GM23338 (cell line): ENCODE results near the gene SORCS2. TPM values are rescaled to one million over a fixed set of nuclear protein-coding genes. Genes with fewer than 3 reads are reported as not detected.

Experiments used
- ATAC-seq: fragments of 200-7000 bp; cut with Tn5 transposase; 3 replicates; pipeline ENCODE4 v1.9.1; 2020
- DNase-seq: peaks from one replicate; pipeline ENCODE4 v3.0.0-alpha.2; 2015; ENCODE audit warnings: low spot score
- H2AFZ ChIP-seq: fragments of 200-600 bp; sonication (generic); 2 replicates; pipeline ENCODE4 v1.8.0; 2016; ENCODE audit warnings: antibody characterized with exemption, mild to moderate bottlenecking, moderate library complexity
- H3F3A ChIP-seq: fragments of 200-600 bp; sonication (generic); replicated peaks from 2 replicates; pipeline ENCODE4 v1.8.0; 2017; ENCODE audit warnings: antibody characterized with exemption, mixed run types, low read depth
- H3K27ac ChIP-seq: fragments of 200-600 bp; sonication (generic); 2 replicates; pipeline ENCODE4 v1.6.1; 2016; ENCODE audit warnings: low read depth
- H3K27me3 ChIP-seq: fragments of 200-600 bp; sonication (generic); 2 replicates; pipeline ENCODE4 v1.8.0; 2016; ENCODE audit warnings: mild to moderate bottlenecking, mixed run types, moderate library complexity; ENCODE audit not compliant: insufficient read depth
- H3K36me3 ChIP-seq: fragments of 200-600 bp; sonication (generic); 2 replicates; pipeline ENCODE4 v1.8.0; 2016; ENCODE audit warnings: mild to moderate bottlenecking; ENCODE audit not compliant: insufficient read depth
- H3K4me1 ChIP-seq: fragments of 200-600 bp; sonication (generic); 2 replicates; pipeline ENCODE4 v1.8.0; 2016; ENCODE audit warnings: mild to moderate bottlenecking, moderate library complexity; ENCODE audit not compliant: insufficient read depth
- H3K4me2 ChIP-seq: fragments of 200-600 bp; sonication (generic); 2 replicates; pipeline ENCODE4 v1.7.1; 2017; ENCODE audit warnings: mixed run types
- H3K4me3 ChIP-seq: fragments of 200-600 bp; sonication (generic); 2 replicates; pipeline ENCODE4 v1.6.1; 2016; ENCODE audit warnings: mixed run types
- H3K79me2 ChIP-seq: fragments of 200-600 bp; sonication (generic); replicated peaks from 2 replicates; pipeline ENCODE4 v1.8.0; 2017; ENCODE audit warnings: mild to moderate bottlenecking; ENCODE audit not compliant: insufficient read depth
- H3K9me2 ChIP-seq: fragments of 200-600 bp; sonication (generic); 2 replicates; pipeline ENCODE4 v1.8.0; 2017; ENCODE audit not compliant: insufficient read depth
- H4K20me1 ChIP-seq: fragments of 200-600 bp; sonication (generic); replicated peaks from 2 replicates; pipeline ENCODE4 v1.8.0; 2017; ENCODE audit warnings: mild to moderate bottlenecking; ENCODE audit not compliant: insufficient read depth
- H3K27ac Mint-ChIP-seq: 2 replicates; pipeline ENCODE4 v1.8.0; 2020; ENCODE audit warnings: inconsistent platforms, mild to moderate bottlenecking, moderate library complexity, mixed read lengths
- H3K27me3 Mint-ChIP-seq: 3 replicates; pipeline ENCODE4 v1.8.0; 2022; ENCODE audit warnings: low read depth, mild to moderate bottlenecking, moderate library complexity, mixed read lengths, inconsistent platforms; ENCODE audit not compliant: insufficient read depth, poor library complexity
- H3K36me3 Mint-ChIP-seq: 3 replicates; pipeline ENCODE4 v1.8.0; 2021; ENCODE audit warnings: low read depth, mild to moderate bottlenecking, inconsistent platforms, moderate library complexity, mixed read lengths
- H3K4me1 Mint-ChIP-seq: 3 replicates; pipeline ENCODE4 v1.8.0; 2020; ENCODE audit warnings: mild to moderate bottlenecking, inconsistent platforms, mixed read lengths
- H3K4me3 Mint-ChIP-seq: 3 replicates; pipeline ENCODE4 v1.8.0; 2021; ENCODE audit warnings: moderate library complexity, mild to moderate bottlenecking, inconsistent platforms, mixed read lengths
- H3K9me3 Mint-ChIP-seq: 3 replicates; pipeline ENCODE4 v1.8.0; 2020; ENCODE audit warnings: moderate library complexity, mild to moderate bottlenecking, inconsistent platforms, mixed read lengths
- CREB1 ChIP-seq: fragments of 250-450 bp; sonication (Bioruptor Pico); IDR thresholded peaks from 2 replicates; pipeline ENCODE4 v1.5.0; 2020; ENCODE audit warnings: low read depth, mild to moderate bottlenecking, moderate library complexity
- CTCF ChIP-seq, 2 experiments: fragments of 200-600 bp in 1 of 2; sonication (generic) in 1 of 2; conservative IDR thresholded peaks; 2 replicates each; pipeline versions ENCODE4 v1.5.1 to v1.6.1; 2016 to 2017; ENCODE audit warnings: antibody characterized with exemption in 2 of 2, low read depth in 2 of 2, mild to moderate bottlenecking in 2 of 2, moderate library complexity in 1 of 2
- ETS1 ChIP-seq: IDR thresholded peaks from 2 replicates; pipeline ENCODE4 v1.6.1; 2016; ENCODE audit warnings: antibody characterized with exemption
- EZH2 ChIP-seq: fragments of 200-600 bp; sonication (generic); IDR thresholded peaks from one replicate; pipeline ENCODE4 v1.8.0; 2017; ENCODE audit warnings: antibody characterized with exemption, mild to moderate bottlenecking, low read depth; ENCODE audit not compliant: unreplicated experiment
- EZH2phosphoT487 ChIP-seq: fragments of 200-600 bp; sonication (generic); IDR thresholded peaks from one replicate; pipeline ENCODE4 v1.8.1; 2018; ENCODE audit warnings: antibody characterized with exemption; ENCODE audit not compliant: unreplicated experiment
- JUNB ChIP-seq: IDR thresholded peaks from one replicate; pipeline ENCODE4 v1.6.1; 2016; ENCODE audit warnings: antibody characterized with exemption; ENCODE audit not compliant: unreplicated experiment
- NANOG ChIP-seq: IDR thresholded peaks from 2 replicates; pipeline ENCODE4 v1.6.1; 2016; ENCODE audit warnings: antibody characterized with exemption, borderline replicate concordance
- POLR2AphosphoS5 ChIP-seq: IDR thresholded peaks from 2 replicates; pipeline ENCODE4 v1.6.1; 2016; ENCODE audit warnings: antibody characterized with exemption, low read depth
- STAT1 ChIP-seq: IDR thresholded peaks from one replicate; pipeline ENCODE4 v1.6.1; 2016; ENCODE audit warnings: antibody characterized with exemption; ENCODE audit not compliant: unreplicated experiment
- ZNF114 ChIP-seq: fragments of 250-450 bp; sonication (Bioruptor Pico); IDR thresholded peaks from 2 replicates; pipeline ENCODE4 v1.5.0; 2020; ENCODE audit warnings: mild to moderate bottlenecking, moderate library complexity
- ZNF331 ChIP-seq: fragments of 250-450 bp; sonication (Bioruptor Pico); IDR thresholded peaks from 2 replicates; pipeline ENCODE4 v1.5.0; 2020; ENCODE audit warnings: low read depth, mild to moderate bottlenecking, moderate library complexity
- polyA plus RNA-seq: library from polyadenylated mRNA; unstranded; fragments of >200 nt; fragmentation: Nextera tagmentation; extraction: Ambion mirVana; gene quantifications from 2 replicates; pipeline ENCODE4 v1.2.1, GENCODE V29; 2016
- total RNA-seq: library from RNA; depleted of rRNA; stranded (reverse); fragments of >200 nt; shearing (Covaris generic); gene quantifications from 2 replicates; pipeline ENCODE4 v1.2.3, GENCODE V29; 2014
- TF ChIP-seq, protein P1 (sequence below): fragments of 250-450 bp; sonication (Bioruptor Pico); IDR thresholded peaks from 2 replicates; pipeline ENCODE4 v1.5.0; 2020; ENCODE audit warnings: mild to moderate bottlenecking, moderate library complexity
- TF ChIP-seq, protein P2 (sequence below): IDR thresholded peaks from one replicate; pipeline ENCODE4 v1.6.1; 2018; ENCODE audit warnings: antibody characterized with exemption; ENCODE audit not compliant: unreplicated experiment

Gene SORCS2
- total and polyA plus RNA-seq, 2 experiments from 2014 or later = 0.47 to 2.4 TPM

- Histone ChIP-seq H3K27me3 (no peaks in the 10 kb centered on the region), H3F3A (no peaks in the 10 kb centered on the region), H3K27ac (no peak overlapping the region), H3K79me2 (no peaks in the 10 kb centered on the region), H3K4me1 (no peaks in the 10 kb centered on the region), H2AFZ (no peak overlapping the region), H4K20me1 (no peaks in the 10 kb centered on the region), H3K9me2 (no peaks in the 10 kb centered on the region), H3K4me3 (no peak overlapping the region), H3K36me3 (no peaks in the 10 kb centered on the region), H3K4me2 (no peak overlapping the region)
- DNase-seq (no peak), ATAC-seq (no peak)
- TF ChIP-seq JUNB = no peak
- TF ChIP-seq, protein P1, sequence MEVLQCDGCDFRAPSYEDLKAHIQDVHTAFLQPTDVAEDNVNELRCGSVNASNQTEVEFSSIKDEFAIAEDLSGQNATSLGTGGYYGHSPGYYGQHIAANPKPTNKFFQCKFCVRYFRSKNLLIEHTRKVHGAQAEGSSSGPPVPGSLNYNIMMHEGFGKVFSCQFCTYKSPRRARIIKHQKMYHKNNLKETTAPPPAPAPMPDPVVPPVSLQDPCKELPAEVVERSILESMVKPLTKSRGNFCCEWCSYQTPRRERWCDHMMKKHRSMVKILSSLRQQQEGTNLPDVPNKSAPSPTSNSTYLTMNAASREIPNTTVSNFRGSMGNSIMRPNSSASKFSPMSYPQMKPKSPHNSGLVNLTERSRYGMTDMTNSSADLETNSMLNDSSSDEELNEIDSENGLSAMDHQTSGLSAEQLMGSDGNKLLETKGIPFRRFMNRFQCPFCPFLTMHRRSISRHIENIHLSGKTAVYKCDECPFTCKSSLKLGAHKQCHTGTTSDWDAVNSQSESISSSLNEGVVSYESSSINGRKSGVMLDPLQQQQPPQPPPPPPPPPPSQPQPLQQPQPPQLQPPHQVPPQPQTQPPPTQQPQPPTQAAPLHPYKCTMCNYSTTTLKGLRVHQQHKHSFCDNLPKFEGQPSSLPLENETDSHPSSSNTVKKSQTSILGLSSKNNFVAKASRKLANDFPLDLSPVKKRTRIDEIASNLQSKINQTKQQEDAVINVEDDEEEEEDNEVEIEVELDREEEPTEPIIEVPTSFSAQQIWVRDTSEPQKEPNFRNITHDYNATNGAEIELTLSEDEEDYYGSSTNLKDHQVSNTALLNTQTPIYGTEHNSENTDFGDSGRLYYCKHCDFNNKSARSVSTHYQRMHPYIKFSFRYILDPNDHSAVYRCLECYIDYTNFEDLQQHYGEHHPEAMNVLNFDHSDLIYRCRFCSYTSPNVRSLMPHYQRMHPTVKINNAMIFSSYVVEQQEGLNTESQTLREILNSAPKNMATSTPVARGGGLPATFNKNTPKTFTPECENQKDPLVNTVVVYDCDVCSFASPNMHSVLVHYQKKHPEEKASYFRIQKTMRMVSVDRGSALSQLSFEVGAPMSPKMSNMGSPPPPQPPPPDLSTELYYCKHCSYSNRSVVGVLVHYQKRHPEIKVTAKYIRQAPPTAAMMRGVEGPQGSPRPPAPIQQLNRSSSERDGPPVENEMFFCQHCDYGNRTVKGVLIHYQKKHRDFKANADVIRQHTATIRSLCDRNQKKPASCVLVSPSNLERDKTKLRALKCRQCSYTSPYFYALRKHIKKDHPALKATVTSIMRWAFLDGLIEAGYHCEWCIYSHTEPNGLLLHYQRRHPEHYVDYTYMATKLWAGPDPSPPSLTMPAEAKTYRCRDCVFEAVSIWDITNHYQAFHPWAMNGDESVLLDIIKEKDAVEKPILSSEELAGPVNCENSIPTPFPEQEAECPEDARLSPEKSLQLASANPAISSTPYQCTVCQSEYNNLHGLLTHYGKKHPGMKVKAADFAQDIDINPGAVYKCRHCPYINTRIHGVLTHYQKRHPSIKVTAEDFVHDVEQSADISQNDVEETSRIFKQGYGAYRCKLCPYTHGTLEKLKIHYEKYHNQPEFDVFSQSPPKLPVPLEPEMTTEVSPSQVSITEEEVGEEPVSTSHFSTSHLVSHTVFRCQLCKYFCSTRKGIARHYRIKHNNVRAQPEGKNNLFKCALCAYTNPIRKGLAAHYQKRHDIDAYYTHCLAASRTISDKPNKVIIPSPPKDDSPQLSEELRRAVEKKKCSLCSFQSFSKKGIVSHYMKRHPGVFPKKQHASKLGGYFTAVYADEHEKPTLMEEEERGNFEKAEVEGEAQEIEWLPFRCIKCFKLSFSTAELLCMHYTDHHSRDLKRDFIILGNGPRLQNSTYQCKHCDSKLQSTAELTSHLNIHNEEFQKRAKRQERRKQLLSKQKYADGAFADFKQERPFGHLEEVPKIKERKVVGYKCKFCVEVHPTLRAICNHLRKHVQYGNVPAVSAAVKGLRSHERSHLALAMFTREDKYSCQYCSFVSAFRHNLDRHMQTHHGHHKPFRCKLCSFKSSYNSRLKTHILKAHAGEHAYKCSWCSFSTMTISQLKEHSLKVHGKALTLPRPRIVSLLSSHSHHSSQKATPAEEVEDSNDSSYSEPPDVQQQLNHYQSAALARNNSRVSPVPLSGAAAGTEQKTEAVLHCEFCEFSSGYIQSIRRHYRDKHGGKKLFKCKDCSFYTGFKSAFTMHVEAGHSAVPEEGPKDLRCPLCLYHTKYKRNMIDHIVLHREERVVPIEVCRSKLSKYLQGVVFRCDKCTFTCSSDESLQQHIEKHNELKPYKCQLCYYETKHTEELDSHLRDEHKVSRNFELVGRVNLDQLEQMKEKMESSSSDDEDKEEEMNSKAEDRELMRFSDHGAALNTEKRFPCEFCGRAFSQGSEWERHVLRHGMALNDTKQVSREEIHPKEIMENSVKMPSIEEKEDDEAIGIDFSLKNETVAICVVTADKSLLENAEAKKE (CRISPR knock-in tag) = no peak
- TF ChIP-seq NANOG = no peak
- no peak for TF ChIP-seq EZH2phosphoT487
- no peak for TF ChIP-seq CTCF (conservative IDR thresholded peaks at IDR 0.05; ENCODE audit: low read depth in 2 of 2)
- TF ChIP-seq CREB1 (CRISPR knock-in tag) = no peak
- TF ChIP-seq POLR2AphosphoS5 = no peak
- no peak for TF ChIP-seq STAT1
- TF ChIP-seq EZH2 = no peak
- TF ChIP-seq, protein P2, sequence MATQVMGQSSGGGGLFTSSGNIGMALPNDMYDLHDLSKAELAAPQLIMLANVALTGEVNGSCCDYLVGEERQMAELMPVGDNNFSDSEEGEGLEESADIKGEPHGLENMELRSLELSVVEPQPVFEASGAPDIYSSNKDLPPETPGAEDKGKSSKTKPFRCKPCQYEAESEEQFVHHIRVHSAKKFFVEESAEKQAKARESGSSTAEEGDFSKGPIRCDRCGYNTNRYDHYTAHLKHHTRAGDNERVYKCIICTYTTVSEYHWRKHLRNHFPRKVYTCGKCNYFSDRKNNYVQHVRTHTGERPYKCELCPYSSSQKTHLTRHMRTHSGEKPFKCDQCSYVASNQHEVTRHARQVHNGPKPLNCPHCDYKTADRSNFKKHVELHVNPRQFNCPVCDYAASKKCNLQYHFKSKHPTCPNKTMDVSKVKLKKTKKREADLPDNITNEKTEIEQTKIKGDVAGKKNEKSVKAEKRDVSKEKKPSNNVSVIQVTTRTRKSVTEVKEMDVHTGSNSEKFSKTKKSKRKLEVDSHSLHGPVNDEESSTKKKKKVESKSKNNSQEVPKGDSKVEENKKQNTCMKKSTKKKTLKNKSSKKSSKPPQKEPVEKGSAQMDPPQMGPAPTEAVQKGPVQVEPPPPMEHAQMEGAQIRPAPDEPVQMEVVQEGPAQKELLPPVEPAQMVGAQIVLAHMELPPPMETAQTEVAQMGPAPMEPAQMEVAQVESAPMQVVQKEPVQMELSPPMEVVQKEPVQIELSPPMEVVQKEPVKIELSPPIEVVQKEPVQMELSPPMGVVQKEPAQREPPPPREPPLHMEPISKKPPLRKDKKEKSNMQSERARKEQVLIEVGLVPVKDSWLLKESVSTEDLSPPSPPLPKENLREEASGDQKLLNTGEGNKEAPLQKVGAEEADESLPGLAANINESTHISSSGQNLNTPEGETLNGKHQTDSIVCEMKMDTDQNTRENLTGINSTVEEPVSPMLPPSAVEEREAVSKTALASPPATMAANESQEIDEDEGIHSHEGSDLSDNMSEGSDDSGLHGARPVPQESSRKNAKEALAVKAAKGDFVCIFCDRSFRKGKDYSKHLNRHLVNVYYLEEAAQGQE = no peak
- TF ChIP-seq ZNF331 = no peak
- no peak for TF ChIP-seq ETS1
- TF ChIP-seq ZNF114 (CRISPR knock-in tag) = no peak
- Mint-ChIP-seq H3K27ac (no peak overlapping the region), H3K4me3 (no peak overlapping the region), H3K4me1 (peaks cover 5% of the 10 kb centered on the region; the same call in 2 of the 3 replicates), H3K36me3 (no peaks in the 10 kb centered on the region), H3K27me3 (no peaks in the 10 kb centered on the region), H3K9me3 (peaks cover 5% of the 10 kb centered on the region; the same call in 2 of the 3 replicates)
These were observed 72.4 kb downstream of the SORCS2 start for GRCh38 chr4:7264694-7265093.
